GM12865 (cell line): ENCODE data around the gene RXRB.

Experiments used
- DNase-seq: peaks from one replicate; pipeline ENCODE4 v3.0.0; 2010; ENCODE audit warnings: low read depth
- H3K4me3 ChIP-seq: 2 replicates; pipeline ENCODE4 v1.5.1; 2011; ENCODE audit warnings: mild to moderate bottlenecking, low read depth, low read length, control low read depth
- TF ChIP-seq, protein P1 (sequence below): IDR thresholded peaks from 2 replicates; pipeline ENCODE4 v1.5.1; 2011; ENCODE audit warnings: low read length, control low read depth, low read depth, inconsistent platforms; ENCODE audit not compliant: insufficient read depth; ENCODE audit errors: missing control alignments

Gene RXRB

DNA sequence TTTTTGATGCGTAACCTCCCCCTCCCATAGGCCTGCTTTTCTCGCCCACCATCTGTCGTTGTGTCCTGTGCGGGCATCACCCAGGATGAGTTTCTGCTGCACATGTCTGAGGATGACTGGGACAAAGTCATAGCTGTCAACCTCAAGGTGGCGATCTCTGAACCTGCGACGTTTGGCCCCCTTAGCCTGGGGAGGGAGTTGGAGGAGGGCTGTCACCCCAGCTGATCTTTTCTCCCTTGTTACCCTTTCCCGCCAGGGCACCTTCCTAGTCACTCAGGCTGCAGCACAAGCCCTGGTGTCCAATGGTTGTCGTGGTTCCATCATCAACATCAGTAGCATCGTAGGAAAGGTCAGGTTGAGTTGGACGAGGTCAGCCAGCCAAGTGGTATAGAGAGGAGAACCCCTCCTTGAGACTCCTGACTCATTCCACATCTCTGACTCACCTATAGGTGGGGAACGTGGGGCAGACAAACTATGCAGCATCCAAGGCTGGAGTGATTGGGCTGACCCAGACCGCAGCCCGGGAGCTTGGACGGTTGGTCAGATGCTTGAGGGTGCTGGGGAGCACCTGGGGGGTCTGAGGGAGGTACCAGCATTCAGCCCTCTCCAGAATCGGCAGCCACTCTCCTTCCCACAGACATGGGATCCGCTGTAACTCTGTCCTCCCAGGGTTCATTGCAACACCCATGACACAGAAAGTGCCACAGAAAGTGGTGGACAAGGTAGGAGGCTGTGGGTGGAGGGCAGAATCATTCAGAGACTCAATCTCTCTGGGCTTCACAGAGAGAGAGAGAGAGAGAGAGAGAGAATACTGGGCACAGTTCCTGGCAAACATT is 4.9 kb upstream of the RXRB start:
- DNase-seq, result peak; percentile 53

DNA sequence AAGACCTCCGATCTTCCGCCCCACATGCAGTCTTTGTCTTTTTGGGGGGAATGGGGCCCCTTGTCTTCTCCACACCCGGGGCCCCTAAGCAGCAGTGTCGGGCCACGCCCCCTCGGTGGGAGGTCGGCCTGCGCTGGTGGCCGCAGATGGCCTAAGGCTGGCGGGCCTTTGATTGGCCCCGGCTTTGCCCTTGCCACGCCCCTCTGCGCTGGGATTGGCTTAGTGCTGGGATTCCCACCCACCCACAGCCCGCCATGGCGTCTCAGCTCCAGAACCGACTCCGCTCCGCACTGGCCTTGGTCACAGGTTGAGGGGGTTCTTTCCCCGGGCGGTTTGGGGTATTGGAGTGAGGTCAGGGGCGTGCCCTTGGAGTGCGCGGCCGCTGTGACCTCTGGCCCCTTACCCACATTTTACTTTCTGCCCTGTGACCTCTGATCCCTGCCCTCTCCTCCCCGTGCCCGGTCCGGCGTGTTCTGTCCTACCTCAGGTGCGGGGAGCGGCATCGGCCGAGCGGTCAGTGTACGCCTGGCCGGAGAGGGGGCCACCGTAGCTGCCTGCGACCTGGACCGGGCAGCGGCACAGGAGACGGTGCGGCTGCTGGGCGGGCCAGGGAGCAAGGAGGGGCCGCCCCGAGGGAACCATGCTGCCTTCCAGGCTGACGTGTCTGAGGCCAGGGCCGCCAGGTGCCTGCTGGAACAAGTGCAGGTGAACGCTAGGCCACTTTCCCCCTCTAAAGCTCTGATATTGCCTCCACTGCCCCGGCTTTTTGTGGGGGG is 4.1 kb upstream of the RXRB start, which contains the start of gene HSD17B8:
Gene HSD17B8 (plus strand): TSS at position 241 of the 776 bp plus-strand sequence. CDS start 14 bp downstream, at position 255.
- peak within 1 kb of the TSS; percentile 66 for H3K4me3 ChIP-seq
- peak; percentile 94 for DNase-seq
- TF ChIP-seq, protein P1, sequence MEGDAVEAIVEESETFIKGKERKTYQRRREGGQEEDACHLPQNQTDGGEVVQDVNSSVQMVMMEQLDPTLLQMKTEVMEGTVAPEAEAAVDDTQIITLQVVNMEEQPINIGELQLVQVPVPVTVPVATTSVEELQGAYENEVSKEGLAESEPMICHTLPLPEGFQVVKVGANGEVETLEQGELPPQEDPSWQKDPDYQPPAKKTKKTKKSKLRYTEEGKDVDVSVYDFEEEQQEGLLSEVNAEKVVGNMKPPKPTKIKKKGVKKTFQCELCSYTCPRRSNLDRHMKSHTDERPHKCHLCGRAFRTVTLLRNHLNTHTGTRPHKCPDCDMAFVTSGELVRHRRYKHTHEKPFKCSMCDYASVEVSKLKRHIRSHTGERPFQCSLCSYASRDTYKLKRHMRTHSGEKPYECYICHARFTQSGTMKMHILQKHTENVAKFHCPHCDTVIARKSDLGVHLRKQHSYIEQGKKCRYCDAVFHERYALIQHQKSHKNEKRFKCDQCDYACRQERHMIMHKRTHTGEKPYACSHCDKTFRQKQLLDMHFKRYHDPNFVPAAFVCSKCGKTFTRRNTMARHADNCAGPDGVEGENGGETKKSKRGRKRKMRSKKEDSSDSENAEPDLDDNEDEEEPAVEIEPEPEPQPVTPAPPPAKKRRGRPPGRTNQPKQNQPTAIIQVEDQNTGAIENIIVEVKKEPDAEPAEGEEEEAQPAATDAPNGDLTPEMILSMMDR, result no peak

More for the DNA sequence above, 4.9 kb upstream of the RXRB start:
- TF ChIP-seq, protein P1, result no peak
- H3K4me3 ChIP-seq, result peak overlapping the region; percentile 66

DNA sequence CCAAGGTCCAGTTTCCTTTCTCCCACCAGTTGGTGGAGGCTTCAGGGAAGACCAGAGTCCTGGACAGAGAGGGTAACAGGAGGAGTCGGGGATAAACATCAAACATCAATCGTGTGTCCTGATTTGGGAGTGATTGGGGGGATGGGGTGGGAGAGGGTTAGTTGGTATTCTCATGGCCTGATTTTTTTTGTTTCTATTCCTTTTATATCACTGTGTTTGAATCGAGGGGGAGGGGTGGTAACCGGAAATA is 3.6 kb upstream of the RXRB start:
- TF ChIP-seq, protein P1, result no peak
- DNase-seq, result no peak
- H3K4me3 ChIP-seq, result no peak overlapping the region

DNA sequence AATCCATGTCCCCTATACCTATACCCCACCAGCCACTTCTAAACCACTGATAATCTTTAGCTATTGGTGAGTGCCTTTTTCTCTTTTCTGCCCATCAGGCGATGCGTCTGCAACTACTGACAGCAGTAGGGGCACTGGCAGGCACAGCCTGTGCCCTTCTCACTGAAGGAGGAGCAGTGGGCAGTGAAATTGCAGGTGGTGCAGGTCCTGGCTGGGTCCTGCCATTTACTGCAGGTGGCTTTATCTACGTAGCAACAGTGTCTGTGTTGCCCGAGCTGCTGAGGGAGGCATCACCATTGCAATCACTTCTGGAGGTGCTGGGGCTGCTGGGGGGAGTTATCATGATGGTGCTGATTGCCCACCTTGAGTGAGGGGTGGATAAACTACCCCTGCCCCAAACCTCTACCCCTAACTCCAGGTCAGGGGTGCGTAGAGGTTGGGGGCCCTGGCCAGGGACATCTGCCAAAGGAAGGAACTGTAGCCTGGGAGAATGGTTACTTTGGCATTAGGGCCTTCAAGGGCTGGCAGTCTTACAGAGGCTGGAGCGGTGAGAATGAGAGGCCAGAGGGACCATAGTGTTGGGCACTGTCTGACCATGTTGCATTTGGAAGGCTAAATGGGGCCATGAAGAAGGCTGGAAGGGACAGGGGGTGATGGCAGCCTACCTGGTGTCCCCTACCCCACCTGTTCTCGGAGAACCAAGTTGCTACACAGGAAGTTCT is 3.1 kb upstream of the RXRB start:
- TF ChIP-seq, protein P1, result no peak
- H3K4me3 ChIP-seq, result no peak overlapping the region
- no peak for DNase-seq

DNA sequence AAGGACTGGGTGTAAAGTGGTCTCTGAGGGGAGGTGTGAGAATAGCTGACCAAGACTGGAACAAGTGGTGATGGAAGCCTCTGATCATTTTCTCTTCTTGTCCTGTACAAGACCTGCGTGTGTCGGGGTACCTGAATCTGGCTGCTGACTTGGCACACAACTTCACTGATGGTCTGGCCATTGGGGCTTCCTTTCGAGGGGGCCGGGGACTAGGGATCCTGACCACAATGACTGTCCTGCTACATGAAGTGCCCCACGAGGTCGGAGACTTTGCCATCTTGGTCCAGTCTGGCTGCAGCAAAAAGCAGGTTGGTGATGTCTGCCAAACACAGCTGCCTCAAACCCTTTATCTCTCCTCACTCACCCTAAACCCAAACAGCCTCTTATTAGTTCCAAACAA is 2.3 kb upstream of the RXRB start:
- DNase-seq, result no peak
- TF ChIP-seq, protein P1, result no peak
- no peak overlapping the region for H3K4me3 ChIP-seq

DNA sequence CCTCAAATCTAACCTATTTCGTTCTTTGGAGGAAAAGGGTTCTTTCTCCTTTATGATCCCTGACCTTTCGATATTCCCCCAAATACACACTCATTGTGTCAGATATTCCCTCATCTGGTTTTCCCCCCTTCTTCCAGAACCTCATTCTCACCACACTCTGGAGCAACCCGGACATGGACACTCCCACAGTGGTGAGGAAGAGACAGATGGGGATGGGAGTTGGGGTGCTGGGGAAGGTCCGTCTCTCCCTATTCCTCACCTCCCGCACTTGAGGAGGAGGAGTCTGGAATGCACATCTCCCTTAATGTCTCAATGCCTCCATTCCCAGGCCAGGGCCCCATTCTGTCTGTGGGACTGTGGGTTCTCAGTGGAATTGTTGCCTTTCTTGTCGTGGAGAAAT is 1.5 kb upstream of the RXRB start:
- no peak for DNase-seq
- peak overlapping the region; percentile 96 for H3K4me3 ChIP-seq
- TF ChIP-seq, protein P1, result no peak
